Measurements from ENCODE around the gene BOD1L1.
A peak's percentile ranks its signal among the peaks of the same experiment; 100 is the strongest.

Gene BOD1L1

DNA sequence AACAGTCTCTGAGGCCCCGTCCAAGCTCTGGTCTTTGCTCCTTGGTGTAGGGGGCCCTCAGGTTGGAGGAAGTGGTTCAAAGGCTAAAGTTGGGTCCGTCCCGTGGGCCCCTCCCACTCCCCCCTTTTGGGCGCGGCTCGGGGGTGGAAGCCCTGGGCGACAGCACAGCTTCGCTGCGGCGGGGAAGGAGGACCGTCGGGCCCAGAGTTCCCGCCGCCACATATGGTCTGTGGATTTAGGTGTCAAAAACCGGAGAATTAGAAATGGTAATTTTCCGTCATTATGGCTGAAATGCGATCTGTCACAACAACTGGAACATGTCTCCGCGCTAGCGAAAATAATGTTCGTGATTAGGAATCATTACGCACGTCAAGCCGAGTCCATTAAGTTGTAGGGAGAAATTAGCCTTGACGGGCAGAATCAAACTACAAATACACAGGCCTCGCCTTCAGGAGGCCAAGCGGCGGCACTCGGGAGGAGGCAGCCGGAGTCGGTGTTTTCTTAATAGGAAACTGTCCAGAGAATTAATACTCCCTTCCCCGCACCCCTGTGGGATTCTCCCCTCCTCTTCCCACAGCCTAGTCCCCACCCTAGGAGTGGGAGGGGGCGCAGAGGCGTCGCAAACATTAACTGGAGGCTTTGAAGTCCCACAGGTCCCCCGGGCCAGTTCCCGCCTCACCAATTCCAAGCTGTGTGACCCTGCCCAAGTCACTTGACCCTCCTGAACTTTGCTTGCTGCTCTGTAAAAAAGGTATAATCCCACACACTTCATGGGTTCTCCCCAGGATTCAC is 98.2 kb downstream of the BOD1L1 start:
- DNase-seq, result no peak
- Mint-ChIP-seq H3K36me3 (ENCODE audit: low read depth) (no peaks in the 10 kb centered on the region), H3K9me3 (peaks cover 17% of the 10 kb centered on the region), H3K4me3 (no peak overlapping the region), H3K4me1 (peaks cover 23% of the 10 kb centered on the region), H3K27ac (no peak overlapping the region), H3K27me3 (ENCODE audit: low read depth, poor library complexity) (peaks cover 100% of the 10 kb centered on the region)
- TF ChIP-seq, protein P1, sequence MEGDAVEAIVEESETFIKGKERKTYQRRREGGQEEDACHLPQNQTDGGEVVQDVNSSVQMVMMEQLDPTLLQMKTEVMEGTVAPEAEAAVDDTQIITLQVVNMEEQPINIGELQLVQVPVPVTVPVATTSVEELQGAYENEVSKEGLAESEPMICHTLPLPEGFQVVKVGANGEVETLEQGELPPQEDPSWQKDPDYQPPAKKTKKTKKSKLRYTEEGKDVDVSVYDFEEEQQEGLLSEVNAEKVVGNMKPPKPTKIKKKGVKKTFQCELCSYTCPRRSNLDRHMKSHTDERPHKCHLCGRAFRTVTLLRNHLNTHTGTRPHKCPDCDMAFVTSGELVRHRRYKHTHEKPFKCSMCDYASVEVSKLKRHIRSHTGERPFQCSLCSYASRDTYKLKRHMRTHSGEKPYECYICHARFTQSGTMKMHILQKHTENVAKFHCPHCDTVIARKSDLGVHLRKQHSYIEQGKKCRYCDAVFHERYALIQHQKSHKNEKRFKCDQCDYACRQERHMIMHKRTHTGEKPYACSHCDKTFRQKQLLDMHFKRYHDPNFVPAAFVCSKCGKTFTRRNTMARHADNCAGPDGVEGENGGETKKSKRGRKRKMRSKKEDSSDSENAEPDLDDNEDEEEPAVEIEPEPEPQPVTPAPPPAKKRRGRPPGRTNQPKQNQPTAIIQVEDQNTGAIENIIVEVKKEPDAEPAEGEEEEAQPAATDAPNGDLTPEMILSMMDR (IDR thresholded peaks at IDR 0.05), result no peak

GRCh38 chr4:13528821-13529127 is 98.8 kb downstream of the BOD1L1 start:
- peaks cover 100% of the 10 kb centered on the region for H3K27me3 Mint-ChIP-seq (ENCODE audit: low read depth, poor library complexity)
- no peaks in the 10 kb centered on the region for H3K36me3 Mint-ChIP-seq (ENCODE audit: low read depth)
- TF ChIP-seq, protein P1 (IDR thresholded peaks at IDR 0.05), result no peak
- H3K9me3 Mint-ChIP-seq, result peaks cover 22% of the 10 kb centered on the region
- DNase-seq, result no peak
- peak overlapping the region; percentile 71 for H3K27ac Mint-ChIP-seq
- no peak overlapping the region for H3K4me3 Mint-ChIP-seq
- peaks cover 19% of the 10 kb centered on the region for H3K4me1 Mint-ChIP-seq

DNA sequence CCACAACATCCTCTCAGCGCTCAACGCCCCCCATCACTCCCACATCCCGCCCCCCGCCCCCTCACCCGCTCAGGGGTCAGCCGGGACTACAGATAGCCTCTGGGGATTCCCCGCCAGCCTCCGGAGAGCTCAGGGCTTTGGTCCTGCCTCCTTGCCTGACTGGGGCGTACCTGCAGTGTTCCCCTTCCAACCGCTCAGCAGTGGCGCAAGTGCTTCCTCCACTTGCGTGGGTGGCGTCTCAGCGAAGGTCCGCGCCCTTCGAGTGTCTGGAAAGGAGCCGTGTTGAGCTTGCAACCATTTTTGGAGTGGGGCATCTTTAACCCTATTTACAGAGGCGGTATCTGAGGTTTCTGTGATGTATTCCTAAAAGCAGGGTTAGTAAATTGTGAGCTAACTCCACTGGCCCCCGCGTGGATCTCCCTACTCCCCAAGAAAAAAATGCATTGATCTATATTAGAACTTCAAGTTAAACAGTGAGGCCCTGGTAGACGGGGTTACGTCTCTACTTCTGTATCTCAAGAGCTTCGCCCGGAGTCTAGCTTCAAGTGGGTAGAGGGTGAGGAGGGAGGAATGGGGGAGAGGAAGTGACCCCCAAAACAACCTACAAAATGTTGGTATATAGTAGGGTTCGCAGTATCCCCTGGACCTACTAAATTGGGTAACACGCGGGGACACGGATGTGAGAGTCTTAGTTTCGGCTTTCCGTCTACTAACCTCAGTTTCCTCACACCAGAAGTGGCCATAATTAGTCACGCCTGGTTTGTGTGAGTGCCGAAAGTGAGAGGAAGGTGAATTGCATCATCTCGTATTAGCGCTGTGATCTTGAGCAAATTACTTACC is 99.3 kb downstream of the BOD1L1 start:
- TF ChIP-seq, protein P1 (IDR thresholded peaks at IDR 0.05), result no peak
- no peak overlapping the region for H3K4me3 Mint-ChIP-seq

GRCh38 chr4:13527192-13527980 is 100.1 kb downstream of the BOD1L1 start:
- Mint-ChIP-seq H3K4me3 (no peak overlapping the region), H3K36me3 (ENCODE audit: low read depth) (no peaks in the 10 kb centered on the region), H3K9me3 (peaks cover 31% of the 10 kb centered on the region), H3K27me3 (ENCODE audit: low read depth, poor library complexity) (peaks cover 100% of the 10 kb centered on the region), H3K4me1 (peaks cover 19% of the 10 kb centered on the region), H3K27ac (no peak overlapping the region)
- TF ChIP-seq, protein P1 (IDR thresholded peaks at IDR 0.05), result no peak
- DNase-seq, result no peak

More for the DNA sequence above, 99.3 kb downstream of the BOD1L1 start:
- H3K27ac Mint-ChIP-seq, result no peak overlapping the region
- no peak for DNase-seq
- H3K9me3 Mint-ChIP-seq, result peaks cover 27% of the 10 kb centered on the region
- H3K36me3 Mint-ChIP-seq (ENCODE audit: low read depth), result no peaks in the 10 kb centered on the region
- peaks cover 19% of the 10 kb centered on the region for H3K4me1 Mint-ChIP-seq
- peaks cover 100% of the 10 kb centered on the region for H3K27me3 Mint-ChIP-seq (ENCODE audit: low read depth, poor library complexity)

- TF ChIP-seq, protein P1 (IDR thresholded peaks at IDR 0.05), result no peak
- no peaks in the 10 kb centered on the region for H3K36me3 Mint-ChIP-seq (ENCODE audit: low read depth)
- H3K9me3 Mint-ChIP-seq, result peaks cover 31% of the 10 kb centered on the region
- H3K27ac Mint-ChIP-seq, result no peak overlapping the region
- DNase-seq, result no peak
- H3K27me3 Mint-ChIP-seq (ENCODE audit: low read depth, poor library complexity), result peaks cover 100% of the 10 kb centered on the region
- no peak overlapping the region for H3K4me3 Mint-ChIP-seq
- H3K4me1 Mint-ChIP-seq, result peaks cover 17% of the 10 kb centered on the region
Observed at GRCh38 chr4:13526658-13527057, 100.9 kb downstream of the BOD1L1 start.
